ENCODE measurements around the gene RAB7B. TPM values are rescaled to one million over a fixed set of nuclear protein-coding genes. Genes with fewer than 3 reads are reported as not detected.

The RAB7B gene
- total and polyA plus RNA-seq, 2 of the 4 experiments (the other 2 are of a cell fraction): 9.1 to 14.7 TPM

DNA sequence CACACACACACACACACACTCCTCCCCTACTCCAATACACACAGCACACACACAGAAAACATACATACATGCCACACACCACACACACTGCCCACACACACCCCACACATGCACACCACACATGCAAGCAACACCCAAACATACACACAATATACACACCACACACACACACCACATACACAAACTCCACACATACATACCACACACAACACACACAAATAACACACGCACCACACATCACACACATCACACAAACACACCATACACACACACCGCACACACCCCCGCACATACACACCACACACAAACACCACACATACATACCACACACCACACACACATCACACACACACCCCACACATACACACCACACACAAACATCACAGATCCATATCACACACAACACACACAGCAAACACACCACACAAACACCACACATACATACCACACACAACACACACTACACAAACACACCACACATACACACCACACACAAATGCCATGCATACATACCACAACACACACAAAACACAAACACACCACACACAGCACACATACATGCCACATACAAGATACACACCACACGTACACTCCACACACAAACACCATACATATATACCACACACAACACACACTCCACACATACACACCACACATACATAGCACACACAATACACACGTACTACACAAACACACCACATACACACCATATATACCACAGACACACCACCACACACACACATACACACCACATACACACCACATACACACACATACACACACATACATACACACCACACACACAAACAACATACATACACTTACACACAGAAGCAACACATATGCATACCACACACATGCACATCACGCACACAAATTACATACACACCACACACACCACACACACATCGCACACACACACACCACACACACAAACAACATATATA lies 932 bp upstream of the RAB7B start:
- Histone ChIP-seq H3K4me3 (ENCODE audit: insufficient read depth, low read depth, low read length) (no peak overlapping the region), H4K91ac (ENCODE audit: insufficient read depth, low read depth, low read length) (peak overlapping the region; percentile 40), H3K4me1 (ENCODE audit: control insufficient read depth, insufficient read depth, low read length) (peaks cover 23% of the 10 kb centered on the region), H3K9me3 (ENCODE audit: control insufficient read depth, insufficient read depth, low read length) (no peaks in the 10 kb centered on the region), H4K5ac (ENCODE audit: low read depth, low read length) (peak overlapping the region; percentile 79), H3K9me1 (ENCODE audit: insufficient read depth, low read length) (peaks cover 19% of the 10 kb centered on the region), H4K20me1 (ENCODE audit: insufficient read depth, low read length) (no peaks in the 10 kb centered on the region), H3K14ac (replicated peaks; ENCODE audit: low read depth, low read length) (peak overlapping the region; percentile 32), H2AFZ (replicated peaks; ENCODE audit: low read length, poor library complexity) (peak overlapping the region; percentile 81), H3K27ac (ENCODE audit: insufficient read depth, low read length) (peak overlapping the region; percentile 71; the same call in 1 of the 2 replicates), H2BK120ac (ENCODE audit: low read depth, low read length) (peak overlapping the region; percentile 66), H3K4ac (ENCODE audit: low read depth, low read length) (peak overlapping the region; percentile 73), H3K9ac (ENCODE audit: low read depth, low read length) (no peak overlapping the region), H2BK20ac (ENCODE audit: low read depth, low read length) (peak overlapping the region; percentile 54), H2AK5ac (ENCODE audit: low read depth, low read length) (peak overlapping the region; percentile 99), H2AK9ac (replicated peaks; ENCODE audit: low read depth, low read length, poor library complexity) (peak overlapping the region; percentile 91), H3K23ac (ENCODE audit: low read depth, low read length) (peak overlapping the region; percentile 70), H4K8ac (ENCODE audit: low read depth in 2 of 2, low read length in 2 of 2) (peak overlapping the region; percentile 66 to 81; a peak in 3 of 4 replicates), H3K36me3 (ENCODE audit: control insufficient read depth, insufficient read depth, low read length) (no peaks in the 10 kb centered on the region), H3K79me1 (ENCODE audit: low read depth in 1 of 2, low read length in 2 of 2) (peaks cover 0 to 13% of the 10 kb centered on the region in 2 experiments; a peak in 2 of 4 replicates), H3K56ac (ENCODE audit: extremely low read depth, insufficient read depth, low read length) (no peak overlapping the region; the same call in 1 of the 2 replicates), H3K4me2 (ENCODE audit: low read depth, low read length) (no peak overlapping the region), H2BK5ac (ENCODE audit: low read depth, low read length, poor library complexity, severe bottlenecking) (peak overlapping the region; percentile 93), H3K27me3 (ENCODE audit: control insufficient read depth, insufficient read depth, low read length) (no peaks in the 10 kb centered on the region), H2BK15ac (ENCODE audit: low read depth, low read length) (peak overlapping the region; percentile 83; the same call in 2 of the 3 replicates), H3K18ac (ENCODE audit: low read depth, low read length) (peak overlapping the region; percentile 72)
- dilution Hi-C loops (cut with HindIII; ENCODE audit: low sequenced_read_pairs, unreplicated experiment) (no loop called here), in situ Hi-C loops (cut with MboI; ENCODE audit: low sequenced_read_pairs) (no loop called here), intact Hi-C loops (cut with micrococcal nuclease) (no loop called here)
- DNase-seq: no peak
- 92 to 100% methylated on average over 1 to 4 of the region's 7 CpGs for WGBS, 2 experiments (ENCODE audit: extremely low coverage in 2 of 2, insufficient read length in 1 of 2)
- CTCF ChIA-PET: interaction anchor here (0.9 to 1.7 kb wide), 3 partner anchors 20 to 27 kb away, joined by 4 to 7 read pairs (median 5); no protein-coding TSS in a partner anchor
- POLR2A ChIA-PET (ENCODE audit: unreplicated experiment): no interaction called here
- ATAC-seq (ENCODE audit: low read depth): no peak
- BruUV-seq (replicated peaks): no TSS peak
- TF ChIP-seq FOS (IDR thresholded peaks at IDR 0.05; ENCODE audit: low read depth, low read length) (no peak), MXI1 (IDR thresholded peaks at IDR 0.05; ENCODE audit: borderline replicate concordance, low read depth, low read length) (no peak), CHD1 (IDR thresholded peaks at IDR 0.05; ENCODE audit: low read depth, low read length) (no peak), CEBPB (IDR thresholded peaks at IDR 0.05; ENCODE audit: low read depth, low read length) (no peak), BHLHE40 (IDR thresholded peaks at IDR 0.05; ENCODE audit: low read depth, low read length) (no peak), SMC3 (IDR thresholded peaks at IDR 0.05; ENCODE audit: low read depth, low read length) (no peak), NFE2L2 (IDR thresholded peaks at IDR 0.05; ENCODE audit: low read depth, low read length) (no peak), RAD21 (IDR thresholded peaks at IDR 0.05; ENCODE audit: low read length) (no peak), RFX5 (IDR thresholded peaks at IDR 0.05; ENCODE audit: low read depth, low read length) (no peak), MAFK (IDR thresholded peaks at IDR 0.05; ENCODE audit: low read depth, low read length) (no peak), MAZ (IDR thresholded peaks at IDR 0.05; ENCODE audit: borderline replicate concordance, low read depth, low read length) (no peak), RCOR1 (IDR thresholded peaks at IDR 0.05; ENCODE audit: insufficient replicate concordance, low read length) (no peak), POLR2A (IDR thresholded peaks at IDR 0.05; ENCODE audit: low read depth, low read length) (no peak)
- TF ChIP-seq, protein P1, sequence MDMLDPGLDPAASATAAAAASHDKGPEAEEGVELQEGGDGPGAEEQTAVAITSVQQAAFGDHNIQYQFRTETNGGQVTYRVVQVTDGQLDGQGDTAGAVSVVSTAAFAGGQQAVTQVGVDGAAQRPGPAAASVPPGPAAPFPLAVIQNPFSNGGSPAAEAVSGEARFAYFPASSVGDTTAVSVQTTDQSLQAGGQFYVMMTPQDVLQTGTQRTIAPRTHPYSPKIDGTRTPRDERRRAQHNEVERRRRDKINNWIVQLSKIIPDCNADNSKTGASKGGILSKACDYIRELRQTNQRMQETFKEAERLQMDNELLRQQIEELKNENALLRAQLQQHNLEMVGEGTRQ (IDR thresholded peaks at IDR 0.05; ENCODE audit: low read depth, low read length): no peak
- TF ChIP-seq, protein P2, sequence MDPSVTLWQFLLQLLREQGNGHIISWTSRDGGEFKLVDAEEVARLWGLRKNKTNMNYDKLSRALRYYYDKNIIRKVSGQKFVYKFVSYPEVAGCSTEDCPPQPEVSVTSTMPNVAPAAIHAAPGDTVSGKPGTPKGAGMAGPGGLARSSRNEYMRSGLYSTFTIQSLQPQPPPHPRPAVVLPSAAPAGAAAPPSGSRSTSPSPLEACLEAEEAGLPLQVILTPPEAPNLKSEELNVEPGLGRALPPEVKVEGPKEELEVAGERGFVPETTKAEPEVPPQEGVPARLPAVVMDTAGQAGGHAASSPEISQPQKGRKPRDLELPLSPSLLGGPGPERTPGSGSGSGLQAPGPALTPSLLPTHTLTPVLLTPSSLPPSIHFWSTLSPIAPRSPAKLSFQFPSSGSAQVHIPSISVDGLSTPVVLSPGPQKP (IDR thresholded peaks at IDR 0.05; ENCODE audit: borderline replicate concordance, low read depth, low read length): no peak

Measured in IMR-90 (cell line).